ENCODE measurements around the gene ALDOB.

Gene ALDOB

DNA sequence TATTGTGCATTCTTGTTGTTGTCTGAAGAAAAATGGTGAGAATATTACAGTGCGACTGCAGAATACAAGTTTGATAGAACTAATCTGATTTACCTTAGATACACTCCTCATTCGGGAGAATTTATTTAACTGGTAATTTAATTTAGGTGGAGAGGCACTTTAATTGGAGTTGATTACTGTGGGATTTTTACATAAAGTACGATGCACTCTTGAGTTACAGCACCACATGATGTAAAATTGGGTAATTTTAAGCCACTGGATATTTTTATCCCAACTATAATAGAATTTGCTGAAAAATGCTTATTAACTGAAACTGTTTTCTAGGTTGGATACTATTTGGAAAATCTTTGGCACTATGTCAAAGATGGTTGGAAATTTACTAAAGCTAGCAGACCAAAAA lies 35.4 kb upstream of the ALDOB start:
- Histone ChIP-seq H3K4me3 (ENCODE audit: low read depth in 1 of 2, low read length in 2 of 2) (no peak overlapping the region), H3K27me3 (ENCODE audit: low read depth, low read length) (no peaks in the 10 kb centered on the region), H3K9me3 (ENCODE audit: control insufficient read depth in 1 of 2, low read length in 2 of 2) (no peaks in the 10 kb centered on the region), H3K4me1 (ENCODE audit: control insufficient read depth in 1 of 2, insufficient read depth in 2 of 2, low read length in 2 of 2) (no peaks in the 10 kb centered on the region), H3K36me3 (ENCODE audit: control insufficient read depth in 1 of 2, insufficient read depth in 2 of 2, low read length in 2 of 2) (peaks cover 0 to 3% of the 10 kb centered on the region in 2 donors), H3K27ac (ENCODE audit: low read length) (no peak overlapping the region)

DNA sequence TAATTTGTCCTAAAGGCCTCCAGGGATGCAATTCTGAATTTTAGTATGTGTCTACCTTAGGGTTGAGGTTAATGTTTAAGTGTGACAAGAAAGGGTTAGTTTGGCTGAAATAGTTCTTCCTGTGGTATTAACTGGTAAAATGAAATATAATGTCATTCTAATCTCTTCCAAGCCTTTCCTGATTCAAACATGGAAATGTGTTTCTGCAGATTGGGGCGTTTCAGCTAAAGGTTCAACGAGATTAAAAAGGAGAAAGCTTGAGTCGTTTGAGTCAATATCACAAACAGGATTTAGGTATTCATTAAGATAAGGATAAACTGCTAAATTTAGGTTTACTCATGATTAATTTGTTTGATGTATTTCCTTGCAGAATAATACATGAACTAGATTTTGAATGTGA lies 34.4 kb upstream of the ALDOB start:
- no peaks in the 10 kb centered on the region for H3K27me3 ChIP-seq (ENCODE audit: low read depth, low read length)
- H3K27ac ChIP-seq (ENCODE audit: low read length), result no peak overlapping the region
- H3K4me1 ChIP-seq (ENCODE audit: control insufficient read depth in 1 of 2, insufficient read depth in 2 of 2, low read length in 2 of 2), result peaks cover 0 to 7% of the 10 kb centered on the region in 2 donors
- peaks cover 0 to 3% of the 10 kb centered on the region in 2 donors for H3K36me3 ChIP-seq (ENCODE audit: control insufficient read depth in 1 of 2, insufficient read depth in 2 of 2, low read length in 2 of 2)
- H3K4me3 ChIP-seq (ENCODE audit: low read depth in 1 of 2, low read length in 2 of 2), result no peak overlapping the region
- H3K9me3 ChIP-seq (ENCODE audit: control insufficient read depth in 1 of 2, low read length in 2 of 2), result no peaks in the 10 kb centered on the region

DNA sequence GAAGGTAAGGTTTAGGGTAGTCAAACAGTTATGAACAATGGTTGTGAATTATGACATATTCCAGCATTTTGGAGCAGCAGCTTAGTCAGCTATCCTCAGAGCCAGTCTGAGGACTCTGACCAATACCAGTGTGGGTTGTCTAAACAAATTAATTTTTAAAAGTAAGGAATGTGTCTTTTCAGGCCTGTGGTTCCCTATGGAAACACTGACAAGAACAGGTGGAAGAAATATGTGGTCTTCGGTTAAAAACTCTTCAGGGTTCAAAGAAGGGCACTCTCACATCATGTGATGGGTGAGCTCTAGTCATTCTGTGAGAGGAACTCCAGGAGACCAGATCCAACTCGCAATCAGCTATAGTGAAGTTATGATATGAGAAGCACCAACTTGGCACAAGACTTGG lies 33.5 kb upstream of the ALDOB start:
- Histone ChIP-seq H3K36me3 (ENCODE audit: control insufficient read depth in 1 of 2, insufficient read depth in 2 of 2, low read length in 2 of 2) (no peaks in the 10 kb centered on the region), H3K27me3 (ENCODE audit: low read depth, low read length) (no peaks in the 10 kb centered on the region), H3K4me1 (ENCODE audit: control insufficient read depth in 1 of 2, insufficient read depth in 2 of 2, low read length in 2 of 2) (peaks cover 0 to 7% of the 10 kb centered on the region in 2 donors), H3K27ac (ENCODE audit: low read length) (no peak overlapping the region), H3K9me3 (ENCODE audit: control insufficient read depth in 1 of 2, low read length in 2 of 2) (no peaks in the 10 kb centered on the region), H3K4me3 (ENCODE audit: low read depth in 1 of 2, low read length in 2 of 2) (no peak overlapping the region)

DNA sequence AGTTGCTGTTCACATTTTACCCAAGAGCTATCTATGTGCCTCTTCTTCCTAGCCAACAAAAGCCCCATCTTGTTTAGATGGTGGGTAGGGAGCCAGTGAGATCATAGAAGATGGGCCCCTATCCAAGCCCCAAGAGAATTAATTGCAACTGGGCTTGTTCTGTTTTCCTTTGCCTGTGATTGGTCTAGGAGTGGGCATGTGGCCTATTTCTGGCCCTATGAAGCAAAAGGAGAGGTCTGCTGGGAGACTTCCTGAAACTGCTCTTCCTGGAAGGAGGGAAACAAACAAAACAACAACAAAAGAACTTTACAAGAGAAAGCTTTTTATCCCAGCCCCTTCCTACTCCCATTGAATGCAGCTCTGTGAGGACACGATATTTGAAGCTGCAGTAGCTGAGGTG lies 32.5 kb upstream of the ALDOB start:
- Histone ChIP-seq H3K4me1 (ENCODE audit: control insufficient read depth in 1 of 2, insufficient read depth in 2 of 2, low read length in 2 of 2) (peaks cover 0 to 7% of the 10 kb centered on the region in 2 donors), H3K4me3 (ENCODE audit: low read depth in 1 of 2, low read length in 2 of 2) (no peak overlapping the region), H3K36me3 (ENCODE audit: control insufficient read depth in 1 of 2, insufficient read depth in 2 of 2, low read length in 2 of 2) (no peaks in the 10 kb centered on the region), H3K27me3 (ENCODE audit: low read depth, low read length) (no peaks in the 10 kb centered on the region), H3K9me3 (ENCODE audit: control insufficient read depth in 1 of 2, low read length in 2 of 2) (no peaks in the 10 kb centered on the region), H3K27ac (ENCODE audit: low read length) (no peak overlapping the region)

DNA sequence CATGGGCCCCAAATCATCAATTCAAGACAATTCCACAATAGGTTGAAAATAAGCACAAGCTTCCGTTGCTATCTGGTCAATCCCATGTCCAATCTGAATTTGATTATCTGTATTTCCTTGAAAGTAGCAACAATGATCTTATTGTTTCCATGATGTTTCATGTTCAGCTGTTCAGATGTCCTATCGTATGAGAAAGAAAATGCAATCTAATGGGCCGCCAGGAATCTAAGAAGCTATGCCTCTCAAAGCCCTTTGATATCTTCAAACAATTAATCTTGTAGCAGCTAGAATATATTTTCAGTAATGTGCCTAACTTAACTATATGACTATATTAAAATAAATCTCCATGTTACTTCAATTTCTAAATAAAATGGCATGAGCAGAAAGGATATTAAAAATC lies 32.1 kb upstream of the ALDOB start:
- H3K27me3 ChIP-seq (ENCODE audit: low read depth, low read length), result no peaks in the 10 kb centered on the region
- H3K4me3 ChIP-seq (ENCODE audit: low read depth in 1 of 2, low read length in 2 of 2), result no peak overlapping the region
- no peak overlapping the region for H3K27ac ChIP-seq (ENCODE audit: low read length)
- H3K9me3 ChIP-seq (ENCODE audit: control insufficient read depth in 1 of 2, low read length in 2 of 2), result no peaks in the 10 kb centered on the region
- peaks cover 0 to 7% of the 10 kb centered on the region in 2 donors for H3K4me1 ChIP-seq (ENCODE audit: control insufficient read depth in 1 of 2, insufficient read depth in 2 of 2, low read length in 2 of 2)
- no peaks in the 10 kb centered on the region for H3K36me3 ChIP-seq (ENCODE audit: control insufficient read depth in 1 of 2, insufficient read depth in 2 of 2, low read length in 2 of 2)

DNA sequence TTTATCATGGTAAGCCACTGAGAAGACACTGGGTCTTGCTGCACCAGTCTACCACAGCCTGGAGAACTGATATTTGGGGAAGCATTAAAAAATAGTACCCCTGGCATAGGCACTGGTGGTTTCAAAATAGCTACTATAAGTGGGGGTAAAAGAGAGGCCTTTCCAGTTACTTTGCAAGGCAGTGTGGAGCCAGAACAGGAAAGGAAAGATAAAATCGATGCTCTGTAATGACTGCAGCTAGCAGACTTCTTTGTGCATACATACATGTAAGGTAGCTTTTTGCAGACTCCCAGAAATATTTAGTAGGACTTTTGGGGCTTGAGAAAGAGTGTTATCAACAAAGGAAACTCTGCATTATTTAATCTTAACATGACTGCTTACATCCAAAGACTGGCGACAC lies 31.3 kb upstream of the ALDOB start:
- Histone ChIP-seq H3K27me3 (ENCODE audit: low read depth, low read length) (no peaks in the 10 kb centered on the region), H3K9me3 (ENCODE audit: control insufficient read depth in 1 of 2, low read length in 2 of 2) (no peaks in the 10 kb centered on the region), H3K4me3 (ENCODE audit: low read depth in 1 of 2, low read length in 2 of 2) (no peak overlapping the region), H3K27ac (ENCODE audit: low read length) (no peak overlapping the region), H3K36me3 (ENCODE audit: control insufficient read depth in 1 of 2, insufficient read depth in 2 of 2, low read length in 2 of 2) (no peaks in the 10 kb centered on the region), H3K4me1 (ENCODE audit: control insufficient read depth in 1 of 2, insufficient read depth in 2 of 2, low read length in 2 of 2) (peaks cover 0 to 7% of the 10 kb centered on the region in 2 donors)

DNA sequence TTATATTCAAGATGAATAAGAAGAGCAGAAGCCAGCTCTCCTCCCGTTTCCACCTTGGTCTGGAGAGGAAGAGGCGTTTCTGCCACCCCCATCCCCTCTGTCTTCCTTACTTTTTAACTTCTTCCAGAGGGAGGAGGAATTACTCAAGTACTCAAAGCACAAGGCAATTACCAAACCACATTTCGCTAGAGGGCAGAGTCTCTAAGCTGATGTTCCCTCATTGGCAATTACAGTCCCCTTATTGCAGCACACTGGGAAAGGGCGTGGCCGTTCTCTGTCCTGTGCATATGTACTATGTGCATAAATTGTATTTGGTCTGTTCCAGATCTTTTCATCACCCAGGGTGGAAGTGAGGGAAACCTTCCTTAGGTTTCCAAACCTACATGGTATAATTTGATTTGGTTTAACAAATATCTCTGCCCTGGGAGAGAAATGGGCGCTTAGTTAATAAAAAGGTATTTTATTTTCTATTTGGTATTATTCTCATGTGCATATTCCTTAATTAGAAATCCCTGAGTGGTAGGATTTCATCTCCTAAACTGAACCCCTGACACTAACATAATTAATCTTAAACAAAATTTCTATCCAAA lies 29.8 kb upstream of the ALDOB start:
- H3K27ac ChIP-seq (ENCODE audit: low read length), result no peak overlapping the region
- H3K36me3 ChIP-seq (ENCODE audit: control insufficient read depth in 1 of 2, insufficient read depth in 2 of 2, low read length in 2 of 2), result no peaks in the 10 kb centered on the region
- H3K4me3 ChIP-seq (ENCODE audit: low read depth in 1 of 2, low read length in 2 of 2), result no peak overlapping the region
- H3K4me1 ChIP-seq (ENCODE audit: control insufficient read depth in 1 of 2, insufficient read depth in 2 of 2, low read length in 2 of 2), result peaks cover 0 to 7% of the 10 kb centered on the region in 2 donors
- no peaks in the 10 kb centered on the region for H3K27me3 ChIP-seq (ENCODE audit: low read depth, low read length)
- no peaks in the 10 kb centered on the region for H3K9me3 ChIP-seq (ENCODE audit: control insufficient read depth in 1 of 2, low read length in 2 of 2)

DNA sequence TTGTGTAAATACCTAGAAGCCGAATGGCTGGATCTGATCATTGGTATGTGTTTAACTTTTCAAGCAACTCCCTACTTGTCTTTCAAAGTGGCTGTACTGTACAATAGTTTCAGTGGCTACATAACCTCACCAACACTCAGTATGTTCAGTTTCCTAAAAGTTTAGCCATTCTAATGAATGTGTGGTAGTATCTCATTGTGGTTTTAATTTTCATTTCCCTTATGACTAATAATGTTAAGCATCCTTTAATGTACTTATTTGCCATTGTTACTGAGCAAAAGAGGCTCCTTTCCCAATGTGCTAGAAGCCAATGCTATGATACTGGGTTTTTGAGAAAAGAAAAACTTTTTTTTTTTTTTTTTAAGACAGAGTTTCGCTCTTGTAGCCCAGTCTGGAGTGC lies 27.8 kb upstream of the ALDOB start:
- no peak overlapping the region for H3K4me3 ChIP-seq (ENCODE audit: low read depth in 1 of 2, low read length in 2 of 2)
- peaks cover 0 to 7% of the 10 kb centered on the region in 2 donors for H3K4me1 ChIP-seq (ENCODE audit: control insufficient read depth in 1 of 2, insufficient read depth in 2 of 2, low read length in 2 of 2)
- no peaks in the 10 kb centered on the region for H3K9me3 ChIP-seq (ENCODE audit: control insufficient read depth in 1 of 2, low read length in 2 of 2)
- no peak overlapping the region for H3K27ac ChIP-seq (ENCODE audit: low read length)
- H3K36me3 ChIP-seq (ENCODE audit: control insufficient read depth in 1 of 2, insufficient read depth in 2 of 2, low read length in 2 of 2), result no peaks in the 10 kb centered on the region
- H3K27me3 ChIP-seq (ENCODE audit: low read depth, low read length), result no peaks in the 10 kb centered on the region

DNA sequence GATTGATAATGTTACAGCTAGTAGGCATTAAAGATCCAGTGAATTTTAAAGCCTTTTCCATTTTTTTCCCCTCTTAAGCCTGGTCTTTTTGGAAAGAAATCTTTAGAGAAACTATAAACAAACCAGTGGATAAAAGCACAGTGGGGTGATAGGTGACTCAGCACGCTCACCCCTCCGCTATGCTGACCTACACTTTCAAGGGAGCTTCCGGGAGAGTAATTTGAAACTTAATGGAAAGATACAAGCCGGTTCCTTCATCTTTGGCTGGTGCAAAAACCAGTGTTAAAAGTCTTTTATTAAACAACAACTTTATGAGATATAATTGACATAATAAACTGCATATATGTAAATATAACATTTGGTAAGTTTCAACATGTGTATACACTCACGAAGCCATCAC lies 27.0 kb upstream of the ALDOB start:
- no peaks in the 10 kb centered on the region for H3K27me3 ChIP-seq (ENCODE audit: low read depth, low read length)
- no peak overlapping the region for H3K4me3 ChIP-seq (ENCODE audit: low read depth in 1 of 2, low read length in 2 of 2)
- H3K9me3 ChIP-seq (ENCODE audit: control insufficient read depth in 1 of 2, low read length in 2 of 2), result no peaks in the 10 kb centered on the region
- H3K4me1 ChIP-seq (ENCODE audit: control insufficient read depth in 1 of 2, insufficient read depth in 2 of 2, low read length in 2 of 2), result peaks cover 0 to 7% of the 10 kb centered on the region in 2 donors
- no peaks in the 10 kb centered on the region for H3K36me3 ChIP-seq (ENCODE audit: control insufficient read depth in 1 of 2, insufficient read depth in 2 of 2, low read length in 2 of 2)
- H3K27ac ChIP-seq (ENCODE audit: low read length), result no peak overlapping the region

DNA sequence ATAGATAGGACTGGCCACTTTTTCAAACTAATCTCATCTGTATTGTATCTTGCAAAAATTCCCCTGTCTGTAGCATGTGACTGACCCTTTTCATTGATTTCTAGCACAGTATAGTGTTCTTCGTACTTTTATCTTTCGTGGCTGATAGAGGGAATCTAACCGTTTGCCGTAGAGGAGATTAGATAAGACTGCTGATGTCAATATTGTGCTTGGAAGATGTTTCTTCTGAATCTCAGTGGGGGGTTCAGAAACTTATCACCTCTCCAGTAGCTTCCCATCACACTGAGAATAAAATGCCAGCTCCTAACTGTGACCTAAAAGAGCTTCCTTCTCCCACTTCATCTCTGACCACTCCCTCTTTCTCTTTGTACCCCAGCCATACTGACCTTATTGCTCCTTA lies 25.4 kb upstream of the ALDOB start:
- Histone ChIP-seq H3K27ac (ENCODE audit: low read length) (no peak overlapping the region), H3K4me1 (ENCODE audit: control insufficient read depth in 1 of 2, insufficient read depth in 2 of 2, low read length in 2 of 2) (peaks cover 0 to 7% of the 10 kb centered on the region in 2 donors), H3K9me3 (ENCODE audit: control insufficient read depth in 1 of 2, low read length in 2 of 2) (no peaks in the 10 kb centered on the region), H3K36me3 (ENCODE audit: control insufficient read depth in 1 of 2, insufficient read depth in 2 of 2, low read length in 2 of 2) (no peaks in the 10 kb centered on the region), H3K4me3 (ENCODE audit: low read depth in 1 of 2, low read length in 2 of 2) (no peak overlapping the region), H3K27me3 (ENCODE audit: low read depth, low read length) (no peaks in the 10 kb centered on the region)

DNA sequence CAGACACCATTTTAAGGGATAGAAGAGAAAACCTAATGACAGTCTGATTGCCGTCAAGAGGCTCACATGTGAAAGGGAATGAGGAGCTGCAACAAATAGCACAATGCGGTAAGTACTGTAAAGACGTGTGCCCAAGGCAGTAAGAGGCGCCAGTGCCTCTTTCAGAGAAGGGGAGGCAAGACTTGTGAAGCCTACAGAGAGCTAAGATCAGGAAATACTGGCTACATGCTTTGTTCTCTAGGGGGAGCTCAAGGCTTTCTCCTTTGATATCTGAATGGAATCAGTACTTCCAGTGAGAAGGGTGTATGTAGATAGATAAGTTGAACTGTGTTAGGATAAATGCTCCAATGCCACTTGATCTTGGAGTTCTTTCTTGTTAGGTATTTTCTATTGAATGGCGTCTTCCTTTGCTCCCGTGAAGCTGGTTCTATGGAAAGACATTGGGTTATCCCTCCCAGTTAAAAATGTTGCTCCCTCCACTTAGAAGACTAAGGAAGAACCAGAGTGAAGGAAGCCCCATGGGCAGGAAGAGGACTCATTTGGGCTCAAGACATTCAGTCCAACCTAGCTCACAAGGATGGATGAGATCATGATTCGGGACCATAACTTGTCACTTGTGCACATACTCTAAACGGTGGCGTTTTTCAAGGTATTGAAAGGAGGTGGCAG lies 23.5 kb upstream of the ALDOB start:
- no peak overlapping the region for H3K27ac ChIP-seq (ENCODE audit: low read length)
- H3K9me3 ChIP-seq (ENCODE audit: control insufficient read depth in 1 of 2, low read length in 2 of 2), result no peaks in the 10 kb centered on the region

DNA sequence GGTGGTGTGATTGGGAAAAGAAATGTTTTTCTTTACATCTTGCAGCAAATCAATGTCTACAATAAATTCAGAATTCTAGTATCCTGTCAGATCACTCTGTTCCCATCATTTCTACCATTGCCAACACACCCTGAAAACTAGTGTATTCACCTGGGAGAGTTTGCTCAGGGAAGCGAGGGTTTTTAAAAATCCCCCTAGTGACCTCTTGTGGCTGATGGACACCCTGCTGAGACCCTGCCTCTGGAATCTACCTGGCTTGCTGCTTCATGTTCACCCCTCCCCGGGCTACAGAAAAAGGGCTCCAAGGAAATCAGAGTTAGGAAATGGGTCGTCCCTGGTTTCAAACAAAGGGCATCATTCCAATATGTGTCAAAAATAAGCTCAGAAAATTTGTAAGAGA lies 21.4 kb upstream of the ALDOB start:
- no peaks in the 10 kb centered on the region for H3K4me1 ChIP-seq (ENCODE audit: control insufficient read depth in 1 of 2, insufficient read depth in 2 of 2, low read length in 2 of 2)

More for the DNA sequence above, 23.5 kb upstream of the ALDOB start:
- Histone ChIP-seq H3K4me1 (ENCODE audit: control insufficient read depth in 1 of 2, insufficient read depth in 2 of 2, low read length in 2 of 2) (no peaks in the 10 kb centered on the region), H3K4me3 (ENCODE audit: low read depth in 1 of 2, low read length in 2 of 2) (no peak overlapping the region), H3K36me3 (ENCODE audit: control insufficient read depth in 1 of 2, insufficient read depth in 2 of 2, low read length in 2 of 2) (no peaks in the 10 kb centered on the region), H3K27me3 (ENCODE audit: low read depth, low read length) (no peaks in the 10 kb centered on the region)

More for the DNA sequence above, 21.4 kb upstream of the ALDOB start:
- no peaks in the 10 kb centered on the region for H3K36me3 ChIP-seq (ENCODE audit: control insufficient read depth in 1 of 2, insufficient read depth in 2 of 2, low read length in 2 of 2)
- H3K27ac ChIP-seq (ENCODE audit: low read length), result no peak overlapping the region
- no peaks in the 10 kb centered on the region for H3K9me3 ChIP-seq (ENCODE audit: control insufficient read depth in 1 of 2, low read length in 2 of 2)
- no peaks in the 10 kb centered on the region for H3K27me3 ChIP-seq (ENCODE audit: low read depth, low read length)
- no peak overlapping the region for H3K4me3 ChIP-seq (ENCODE audit: low read depth in 1 of 2, low read length in 2 of 2)
